Skeletal muscle tissue (tissue), 4 donors: ENCODE results near the gene LRRC37B. TPM values are rescaled to one million over a fixed set of nuclear protein-coding genes. Genes with fewer than 3 reads are reported as not detected.
"Not testable (repeated sequence)": the region's sequence is repeated elsewhere in the genome, so short reads cannot be mapped to it uniquely, and the experiment has no call there.

Experiments used
- H3K27ac ChIP-seq: one replicate; pipeline ENCODE4 v1.7.0; 2013; ENCODE audit warnings: mild to moderate bottlenecking, low read depth, low read length, inconsistent platforms
- H3K27me3 ChIP-seq, 3 donors: one replicate each; pipeline ENCODE4 v1.7.0; 2013; ENCODE audit warnings: low read length in 3 of 3; ENCODE audit not compliant: control insufficient read depth in 3 of 3, insufficient read depth in 3 of 3
- H3K36me3 ChIP-seq, 3 donors: one replicate each; pipeline ENCODE4 v1.7.0; 2013; ENCODE audit warnings: low read length in 3 of 3; ENCODE audit not compliant: control insufficient read depth in 3 of 3, insufficient read depth in 3 of 3
- H3K4me1 ChIP-seq, 3 donors: one replicate each; pipeline ENCODE4 v1.7.0; 2013; ENCODE audit warnings: low read length in 3 of 3, mild to moderate bottlenecking in 3 of 3; ENCODE audit not compliant: control insufficient read depth in 3 of 3, insufficient read depth in 3 of 3
- H3K4me3 ChIP-seq, 3 donors: one replicate each; pipeline ENCODE4 v1.7.0; 2013; ENCODE audit warnings: low read length in 3 of 3
- H3K9ac ChIP-seq, 3 donors: one replicate each; pipeline ENCODE4 v1.7.0; 2013; ENCODE audit warnings: low read length in 3 of 3, mild to moderate bottlenecking in 3 of 3, moderate library complexity in 2 of 3, low read depth in 1 of 3
- H3K9me3 ChIP-seq, 3 donors: one replicate each; pipeline ENCODE4 v1.7.0; 2013; ENCODE audit warnings: low read length in 3 of 3; ENCODE audit not compliant: control insufficient read depth in 3 of 3
- total RNA-seq: library from RNA; depleted of rRNA; stranded (reverse); fragments of >200 nt; gene quantifications from one replicate; pipeline ENCODE4 v1.2.3, GENCODE V29; 2014
- donor health status: Osteomylitis.

Gene LRRC37B
- total RNA-seq, 1 donor from 2014 or later: 14.6 TPM

DNA sequence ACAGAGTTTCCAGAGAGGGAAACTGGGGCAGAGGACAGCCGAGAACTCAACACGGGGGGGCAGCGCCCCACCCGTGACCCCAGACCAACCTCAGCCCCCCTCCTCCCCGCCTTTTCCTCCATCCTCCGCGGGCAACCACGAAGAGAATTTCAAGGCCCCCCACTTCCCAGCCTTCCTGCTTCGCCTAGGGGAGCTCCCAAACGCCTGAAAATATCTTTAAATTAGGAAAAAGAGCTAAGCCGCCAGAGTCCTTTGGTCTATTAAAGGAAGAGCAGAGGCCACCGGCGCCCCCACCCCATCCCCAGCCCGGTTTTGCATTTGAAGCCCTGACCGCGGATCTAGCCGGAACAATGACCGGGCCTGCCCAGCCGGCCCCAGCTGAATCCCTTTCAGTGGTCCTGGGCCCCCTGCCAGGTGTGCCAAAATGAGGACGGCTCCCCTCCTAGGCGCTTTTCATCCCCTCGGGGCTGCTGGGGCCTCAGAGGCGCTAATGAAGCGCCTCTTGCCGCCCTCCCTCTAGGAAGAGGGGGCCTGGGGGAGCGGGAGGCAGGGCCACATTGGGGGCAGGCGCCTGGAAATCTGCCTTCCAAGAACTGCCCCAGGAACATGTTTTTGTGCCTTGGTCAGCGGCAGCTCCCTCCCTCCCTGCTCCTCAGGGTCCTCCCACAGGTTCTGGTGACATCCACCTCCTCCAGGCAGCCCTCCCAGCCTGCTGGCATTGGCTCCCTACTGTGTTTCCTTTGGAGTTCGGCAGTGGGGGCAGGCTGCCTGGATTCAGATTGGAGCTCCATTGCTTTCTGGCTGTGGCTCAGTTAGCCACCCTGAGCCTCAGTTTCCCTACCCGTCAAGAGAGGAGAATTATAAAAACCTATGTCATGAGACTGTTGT, 78.0 kb downstream of the LRRC37B start:
- not testable (repeated sequence) for H3K4me1 ChIP-seq, H3K9ac ChIP-seq, H3K27me3 ChIP-seq, H3K4me3 ChIP-seq, H3K27ac ChIP-seq, H3K36me3 ChIP-seq, H3K9me3 ChIP-seq

DNA sequence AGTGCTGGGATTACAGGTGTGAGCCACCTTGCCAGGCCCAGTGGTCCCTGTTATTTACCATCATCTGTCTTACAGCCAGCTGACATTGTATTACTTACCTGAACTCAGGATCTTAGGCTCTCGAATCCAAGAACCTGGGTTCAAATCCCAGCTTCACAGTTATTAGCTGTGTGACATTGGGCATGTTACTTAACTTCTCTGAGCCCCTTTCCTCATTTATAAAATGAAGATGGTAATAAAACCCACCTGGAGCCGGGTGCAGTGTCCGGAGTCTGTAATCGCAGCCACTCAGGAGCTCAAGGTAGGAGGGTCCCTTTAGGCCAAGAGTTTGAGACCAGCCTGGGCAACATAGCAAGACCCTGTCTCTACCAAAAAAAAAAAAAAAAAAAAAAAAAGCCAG, 79.7 kb downstream of the LRRC37B start:
- not testable (repeated sequence) for H3K9ac ChIP-seq, H3K9me3 ChIP-seq, H3K4me1 ChIP-seq, H3K36me3 ChIP-seq, H3K4me3 ChIP-seq, H3K27ac ChIP-seq, H3K27me3 ChIP-seq

DNA sequence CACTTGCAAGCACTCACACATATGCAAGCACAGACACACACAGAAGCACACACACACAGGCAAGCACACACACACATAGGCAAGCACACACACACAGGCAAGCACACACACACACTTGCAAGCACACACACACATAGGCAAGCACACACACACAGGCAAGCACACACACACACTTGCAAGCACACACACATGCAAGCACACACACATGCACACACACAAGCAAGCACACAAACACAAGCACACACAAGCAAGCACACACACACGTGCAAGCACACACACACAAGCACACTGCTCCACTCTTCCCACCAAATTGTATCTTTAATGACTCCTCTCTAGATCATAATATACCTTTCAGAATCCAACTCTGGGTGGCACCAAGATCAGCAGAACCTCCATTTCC, 84.9 kb downstream of the LRRC37B start:
- not testable (repeated sequence) for H3K9me3 ChIP-seq, H3K36me3 ChIP-seq, H3K9ac ChIP-seq, H3K4me1 ChIP-seq, H3K27ac ChIP-seq, H3K27me3 ChIP-seq, H3K4me3 ChIP-seq

DNA sequence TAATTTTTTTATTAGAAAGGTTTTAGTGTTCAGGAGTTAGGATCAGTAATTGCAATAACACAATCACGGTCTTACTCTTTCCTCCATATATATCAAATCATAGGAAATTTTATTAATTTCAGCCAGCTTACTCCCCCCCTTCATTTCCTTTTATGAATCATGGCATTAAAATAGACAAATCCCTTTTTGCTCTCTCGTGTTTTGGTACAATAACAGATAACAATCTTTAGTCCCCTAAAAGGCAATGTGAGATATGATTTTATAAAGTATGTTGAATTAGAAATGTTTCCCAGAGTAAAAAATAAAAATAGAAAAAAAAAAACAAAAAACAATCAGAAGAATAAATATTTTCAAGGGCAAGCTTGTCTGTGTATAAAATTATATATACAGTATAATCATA, 92.5 kb downstream of the LRRC37B start:
- Histone ChIP-seq H3K9me3 (no peaks in the 10 kb centered on the region), H3K4me3 (no peak overlapping the region), H3K27ac (no peak overlapping the region), H3K36me3 (no peaks in the 10 kb centered on the region), H3K27me3 (no peaks in the 10 kb centered on the region), H3K9ac (no peak overlapping the region), H3K4me1 (no peaks in the 10 kb centered on the region)

DNA sequence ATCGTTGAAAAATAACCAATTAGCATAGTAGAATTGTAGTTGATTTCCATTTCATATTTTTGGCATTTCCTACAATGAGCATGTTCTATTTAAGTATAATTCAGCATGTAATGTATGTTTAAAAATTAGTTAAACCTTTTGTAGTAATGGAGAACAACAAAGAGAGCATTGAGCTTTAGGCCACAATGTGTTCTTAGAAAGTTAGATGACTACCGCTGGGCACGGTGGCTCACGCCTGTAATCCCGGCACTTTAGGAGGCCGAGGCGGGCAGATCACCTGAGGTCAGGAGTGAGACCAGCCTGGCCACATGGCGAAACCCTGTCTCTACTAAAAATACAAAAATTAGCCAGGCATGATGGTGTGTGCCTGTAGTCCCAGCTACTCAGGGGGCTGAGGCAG, 93.1 kb downstream of the LRRC37B start:
- not testable (repeated sequence) for H3K4me1 ChIP-seq, H3K27ac ChIP-seq, H3K9me3 ChIP-seq, H3K9ac ChIP-seq, H3K27me3 ChIP-seq, H3K36me3 ChIP-seq, H3K4me3 ChIP-seq

DNA sequence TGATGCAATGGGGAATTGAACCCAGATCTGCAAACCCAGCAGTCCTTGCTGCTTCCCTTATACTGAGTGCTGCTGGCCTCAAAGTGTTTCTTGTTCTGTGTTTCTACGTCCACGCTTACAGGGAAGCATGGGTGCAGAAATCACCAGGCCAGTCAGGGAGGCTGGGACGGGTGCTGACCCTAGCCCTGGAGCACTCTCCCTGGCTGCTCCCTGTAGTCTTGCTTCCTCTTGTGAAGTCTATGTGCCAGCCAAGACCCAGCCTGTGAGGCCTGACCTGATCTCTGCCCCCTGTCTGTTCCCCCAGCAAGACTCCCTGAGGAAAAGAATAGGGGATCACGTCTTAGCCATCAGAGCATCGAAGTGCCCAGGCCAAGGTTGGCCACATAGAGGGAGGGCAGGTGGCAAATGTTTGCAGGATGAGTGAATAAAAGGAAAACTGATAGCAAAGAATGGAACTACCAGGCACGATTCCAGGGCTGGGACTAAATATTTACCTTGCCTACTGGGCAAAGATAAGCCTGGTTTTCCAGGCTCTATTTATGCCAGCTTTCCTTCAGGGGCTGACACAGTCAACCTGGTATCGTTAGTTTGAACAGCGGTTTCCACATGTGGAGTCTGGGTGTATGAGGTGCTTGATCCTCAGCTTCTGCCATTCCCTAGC, 93.9 kb downstream of the LRRC37B start:
- Histone ChIP-seq H3K4me3 (no peak overlapping the region), H3K4me1 (no peaks in the 10 kb centered on the region), H3K9me3 (no peaks in the 10 kb centered on the region), H3K36me3 (no peaks in the 10 kb centered on the region), H3K27ac (no peak overlapping the region), H3K27me3 (no peaks in the 10 kb centered on the region), H3K9ac (no peak overlapping the region)

DNA sequence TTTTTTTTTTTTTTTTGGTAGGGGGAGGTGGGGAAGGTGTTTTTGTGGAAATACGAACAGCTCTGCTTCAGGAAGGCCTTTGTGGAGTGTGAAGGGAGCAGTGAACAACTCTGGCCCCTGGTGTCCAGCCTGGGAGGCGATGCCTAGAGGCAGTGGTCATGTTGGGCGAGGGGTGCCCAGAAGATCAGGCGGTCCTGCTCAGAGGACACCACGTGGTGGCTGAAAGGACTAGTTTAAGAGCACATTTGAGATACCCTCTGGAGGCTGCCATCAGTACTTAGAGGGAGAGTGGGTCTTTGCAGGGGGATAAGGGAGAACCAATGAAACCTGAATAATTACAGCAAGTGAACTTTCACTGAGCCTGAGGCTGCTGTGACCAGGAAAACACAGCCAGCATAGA, 95.0 kb downstream of the LRRC37B start:
- Histone ChIP-seq H3K36me3 (no peaks in the 10 kb centered on the region), H3K27ac (no peak overlapping the region), H3K9me3 (no peaks in the 10 kb centered on the region), H3K4me1 (no peaks in the 10 kb centered on the region), H3K9ac (no peak overlapping the region), H3K27me3 (no peaks in the 10 kb centered on the region), H3K4me3 (no peak overlapping the region)

DNA sequence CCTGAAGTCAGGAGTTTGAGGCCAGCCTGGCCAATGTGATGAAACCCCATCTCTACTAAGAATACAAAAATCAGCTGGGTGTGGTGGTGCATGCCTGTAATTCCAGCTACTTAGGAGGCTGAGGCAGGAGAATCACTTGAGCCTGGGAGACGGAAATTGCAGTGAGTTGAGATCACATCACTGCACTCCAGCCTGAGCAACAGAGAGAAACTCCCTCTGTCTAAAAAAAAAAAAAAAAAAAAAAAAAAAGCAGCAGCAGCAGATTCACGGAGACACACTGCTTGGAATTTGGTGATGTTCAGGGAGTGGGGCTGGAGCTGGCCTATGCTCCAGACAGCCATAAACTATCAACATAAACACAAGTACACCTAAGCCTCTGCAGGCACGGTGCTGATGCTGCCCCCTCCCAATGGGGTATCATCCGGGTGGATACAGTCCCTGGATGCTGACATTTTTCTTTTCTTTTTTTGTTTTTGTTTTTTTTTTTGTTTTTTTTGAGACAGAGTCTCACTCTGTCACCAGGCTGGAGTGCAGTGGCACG, 95.5 kb downstream of the LRRC37B start:
- H3K27ac ChIP-seq: no peak overlapping the region

More for the DNA sequence above, 95.5 kb downstream of the LRRC37B start:
- Histone ChIP-seq H3K36me3 (no peaks in the 10 kb centered on the region), H3K4me1 (no peaks in the 10 kb centered on the region), H3K4me3 (no peak overlapping the region), H3K27me3 (no peaks in the 10 kb centered on the region), H3K9me3 (no peaks in the 10 kb centered on the region), H3K9ac (no peak overlapping the region)
